WI38 (cell line): ENCODE measurements around the gene TBC1D2.

ENCODE experiments used
- H3K4me3 ChIP-seq: 2 replicates; pipeline ENCODE4 v1.5.1; 2011; ENCODE audit warnings: low read depth, mild to moderate bottlenecking, control low read depth, low read length
- CTCF ChIP-seq: IDR thresholded peaks from 2 replicates; pipeline ENCODE4 v1.5.1; 2012; ENCODE audit warnings: low read depth, mild to moderate bottlenecking, control low read depth, low read length

Gene TBC1D2

GRCh38 chr9:98154678-98155077 is 100.8 kb downstream of the TBC1D2 start:
- no peak for TF ChIP-seq CTCF
- H3K4me3 ChIP-seq, result no peak overlapping the region

- no peak for TF ChIP-seq CTCF
Observed at GRCh38 chr9:98152526-98152925, 102.9 kb downstream of the TBC1D2 start.

GRCh38 chr9:98150721-98151120 is 104.7 kb downstream of the TBC1D2 start:
- TF ChIP-seq CTCF, result no peak
- H3K4me3 ChIP-seq, result no peak overlapping the region

More at GRCh38 chr9:98152526-98152925, 102.9 kb downstream of the TBC1D2 start:
- no peak overlapping the region for H3K4me3 ChIP-seq

GRCh38 chr9:98150164-98150563 is 105.3 kb downstream of the TBC1D2 start:
- TF ChIP-seq CTCF, result no peak
- no peak overlapping the region for H3K4me3 ChIP-seq

- no peak overlapping the region for H3K4me3 ChIP-seq
- no peak for TF ChIP-seq CTCF
Observed at GRCh38 chr9:98149422-98149821, 106.0 kb downstream of the TBC1D2 start.
